COR-L47 (cell line): ENCODE measurements around the gene MN1.
"Not testable (repeated sequence)": the region's sequence is repeated elsewhere in the genome, so short reads cannot be mapped to it uniquely, and the experiment has no call there.

ENCODE experiments used
- DNase-seq: peaks from one replicate; lab custom pipeline; 2025; lab: John Stamatoyannopoulos, UW

The MN1 gene

DNA sequence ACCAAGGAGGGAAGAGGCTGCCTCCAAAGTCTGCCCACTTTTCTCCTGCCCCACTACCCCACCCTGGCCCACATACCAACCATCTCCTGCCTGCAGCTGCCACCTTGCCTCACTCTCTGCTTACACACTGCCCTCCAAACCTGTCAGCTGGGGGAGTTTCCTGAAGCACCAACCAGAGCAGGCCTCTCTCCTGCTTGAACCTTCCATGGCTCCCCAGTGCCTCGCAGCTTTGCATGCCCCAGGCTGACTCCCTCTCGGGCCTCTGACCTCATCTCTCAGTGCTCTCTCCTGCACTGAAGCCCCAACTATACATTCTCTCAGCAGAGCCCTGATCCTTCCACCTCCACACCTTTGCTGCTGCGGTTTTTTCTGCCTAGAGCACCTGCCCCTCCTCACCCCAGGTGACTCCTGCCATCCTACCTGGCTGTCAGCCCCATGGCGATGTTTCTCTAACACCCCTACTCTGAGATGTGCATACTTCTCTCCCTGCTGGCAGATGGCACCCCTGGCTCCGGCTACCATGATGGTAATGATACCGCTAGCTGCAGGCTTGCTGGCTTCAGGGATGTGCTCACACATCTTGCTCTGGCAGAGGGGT lies 43.5 kb downstream of the MN1 start:
- DNase-seq, result no peak

DNA sequence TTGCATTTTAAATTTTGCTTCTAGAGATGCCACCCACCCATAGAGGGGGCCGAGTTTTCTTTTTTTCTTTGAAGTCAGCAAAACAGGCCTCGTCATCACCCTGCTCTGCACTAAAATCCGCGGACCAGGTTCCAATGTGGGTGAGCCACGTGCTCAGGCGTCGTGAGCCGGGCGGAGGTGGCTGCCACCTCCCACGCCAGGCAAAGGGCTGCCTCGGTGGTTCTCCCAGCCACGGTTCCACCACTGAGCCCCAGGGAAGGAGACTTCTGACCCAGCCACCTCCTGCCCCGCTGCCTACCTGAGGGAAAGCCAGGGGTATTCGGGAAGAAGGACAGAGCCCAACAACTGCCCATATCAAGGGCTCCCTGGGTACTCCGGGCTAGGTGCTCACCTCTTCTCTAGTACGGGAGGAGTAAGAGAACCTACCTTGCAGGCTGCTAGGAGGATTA lies 45.3 kb downstream of the MN1 start:
- DNase-seq, result no peak

DNA sequence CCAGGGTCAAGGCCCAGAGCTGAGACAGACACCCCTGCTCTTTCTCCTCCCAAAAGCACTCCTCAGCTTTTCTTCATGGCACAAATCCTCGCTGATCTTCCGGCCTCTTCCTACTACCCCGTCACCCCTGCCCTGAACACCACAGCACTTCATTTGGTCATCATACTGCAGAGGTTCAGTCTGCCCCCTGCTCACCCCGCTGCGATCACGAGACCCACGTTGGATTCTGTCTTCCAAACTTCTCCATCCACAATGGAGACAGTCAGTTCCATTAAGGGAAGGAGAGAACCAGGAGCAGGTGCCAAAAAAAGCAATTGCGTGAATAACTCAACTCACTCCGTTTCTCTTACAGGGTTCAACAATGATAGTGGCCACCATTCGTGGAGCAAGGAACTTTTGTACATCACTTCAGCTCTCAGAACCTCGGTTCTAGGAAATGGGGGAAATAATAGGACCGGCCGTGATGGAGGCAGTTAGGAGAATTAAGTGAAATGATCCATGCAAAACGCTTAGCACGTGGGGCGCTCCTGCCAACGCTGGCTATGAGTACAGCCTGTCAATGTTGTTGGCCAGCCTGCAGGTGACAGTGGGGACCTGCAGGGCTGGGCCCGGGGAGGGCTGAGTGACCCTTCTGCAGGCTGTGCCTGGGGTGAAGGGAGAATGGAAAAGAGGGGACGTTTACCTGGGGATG lies 45.9 kb downstream of the MN1 start:
- no peak for DNase-seq

DNA sequence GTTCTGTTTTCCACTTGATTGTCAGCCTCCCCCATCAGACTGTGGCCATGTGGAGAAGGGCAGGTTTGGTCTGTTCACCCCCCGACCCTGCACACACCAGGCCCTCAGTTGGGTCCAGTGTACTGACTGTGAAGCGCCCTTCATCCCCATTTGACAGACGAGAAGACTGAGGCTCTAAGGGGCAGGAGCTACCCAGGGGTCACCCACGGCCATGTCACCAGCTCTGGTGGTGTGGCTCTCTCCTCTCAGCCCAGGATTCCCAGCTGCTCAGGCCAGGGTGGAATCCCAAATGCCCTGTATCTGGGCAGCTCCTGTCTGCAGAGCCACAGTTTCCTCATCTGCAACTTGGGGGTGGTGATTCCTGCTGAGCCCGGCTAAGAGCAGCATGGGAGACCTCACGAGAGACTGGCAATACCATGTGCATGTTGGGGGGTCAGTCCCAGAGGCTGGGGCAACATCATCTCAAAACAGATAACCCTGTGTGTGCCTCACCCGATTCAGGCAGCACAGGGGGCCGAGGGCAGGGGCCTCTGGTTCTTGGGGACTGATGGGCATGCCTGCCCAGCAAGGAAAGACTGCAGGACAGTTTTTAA lies 46.6 kb downstream of the MN1 start:
- DNase-seq, result no peak

DNA sequence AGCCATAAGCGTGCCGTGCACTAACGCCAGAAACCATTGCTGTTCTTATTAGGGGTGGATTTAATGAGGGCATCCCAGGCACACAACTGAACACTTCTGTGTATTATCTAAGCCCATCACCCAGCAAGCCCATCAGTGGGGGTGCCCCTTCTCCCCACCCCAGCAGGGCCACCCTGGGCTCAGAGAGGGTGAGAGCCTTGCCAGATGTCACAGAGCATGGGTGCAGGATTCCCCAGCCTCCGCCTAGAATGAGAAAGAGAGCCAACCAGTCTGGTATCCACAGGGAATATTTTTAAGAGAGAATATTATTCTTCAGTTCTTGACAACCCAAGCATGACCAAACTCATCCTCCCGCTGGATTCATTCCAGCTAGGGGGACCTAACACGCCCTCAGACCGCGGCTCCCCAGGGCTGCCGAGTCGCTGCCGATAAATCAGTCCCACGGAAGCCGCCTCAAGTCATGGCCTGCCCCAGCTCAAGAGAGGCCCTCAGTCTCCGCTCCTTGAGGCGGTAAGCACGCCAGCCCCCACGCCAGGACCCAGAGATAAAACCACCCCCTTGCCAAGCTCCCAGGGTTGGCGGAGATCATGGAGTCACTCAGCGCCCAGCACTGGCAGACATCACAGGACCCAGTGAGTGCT lies 47.2 kb downstream of the MN1 start:
- DNase-seq, result peak; percentile 54

DNA sequence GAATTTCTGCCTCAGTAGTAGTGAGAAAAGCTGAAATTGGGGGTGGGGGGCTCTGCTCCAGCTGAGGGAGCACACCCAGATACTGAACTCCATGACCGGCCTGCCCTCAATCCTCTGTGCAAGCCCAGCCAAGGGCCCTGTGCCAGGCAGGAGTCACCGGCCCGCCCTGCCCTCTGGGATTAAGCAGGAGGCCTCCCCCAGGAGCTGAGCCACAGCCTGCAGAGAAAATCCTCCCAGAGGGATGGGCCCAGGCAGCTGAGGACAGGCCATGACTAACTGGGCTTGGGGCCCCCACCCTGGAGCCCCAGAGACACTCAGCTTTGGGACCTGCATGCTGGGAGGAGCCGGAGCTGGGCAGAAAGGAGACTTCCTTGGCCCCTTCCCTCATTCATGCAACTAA lies 48.8 kb downstream of the MN1 start:
- no peak for DNase-seq

DNA sequence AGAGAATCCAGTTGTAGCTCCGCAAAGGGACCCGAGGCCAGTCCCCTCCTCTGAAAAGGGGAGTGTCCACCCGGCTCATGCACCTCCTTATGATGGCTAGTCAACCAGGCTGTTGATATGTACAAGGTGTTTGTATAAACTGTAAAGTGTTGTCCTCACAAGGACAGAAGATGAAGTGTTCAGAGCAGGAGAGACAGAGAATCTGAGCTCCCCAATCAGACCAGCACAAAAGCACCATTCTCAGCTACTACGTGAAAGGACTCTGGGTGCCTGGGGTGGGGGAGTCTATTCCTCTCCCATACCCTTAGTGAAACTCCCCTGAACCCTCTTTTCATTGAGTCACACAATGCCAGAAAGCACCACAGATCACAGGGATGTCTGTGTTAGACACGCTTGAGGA lies 49.4 kb downstream of the MN1 start:
- no peak for DNase-seq

DNA sequence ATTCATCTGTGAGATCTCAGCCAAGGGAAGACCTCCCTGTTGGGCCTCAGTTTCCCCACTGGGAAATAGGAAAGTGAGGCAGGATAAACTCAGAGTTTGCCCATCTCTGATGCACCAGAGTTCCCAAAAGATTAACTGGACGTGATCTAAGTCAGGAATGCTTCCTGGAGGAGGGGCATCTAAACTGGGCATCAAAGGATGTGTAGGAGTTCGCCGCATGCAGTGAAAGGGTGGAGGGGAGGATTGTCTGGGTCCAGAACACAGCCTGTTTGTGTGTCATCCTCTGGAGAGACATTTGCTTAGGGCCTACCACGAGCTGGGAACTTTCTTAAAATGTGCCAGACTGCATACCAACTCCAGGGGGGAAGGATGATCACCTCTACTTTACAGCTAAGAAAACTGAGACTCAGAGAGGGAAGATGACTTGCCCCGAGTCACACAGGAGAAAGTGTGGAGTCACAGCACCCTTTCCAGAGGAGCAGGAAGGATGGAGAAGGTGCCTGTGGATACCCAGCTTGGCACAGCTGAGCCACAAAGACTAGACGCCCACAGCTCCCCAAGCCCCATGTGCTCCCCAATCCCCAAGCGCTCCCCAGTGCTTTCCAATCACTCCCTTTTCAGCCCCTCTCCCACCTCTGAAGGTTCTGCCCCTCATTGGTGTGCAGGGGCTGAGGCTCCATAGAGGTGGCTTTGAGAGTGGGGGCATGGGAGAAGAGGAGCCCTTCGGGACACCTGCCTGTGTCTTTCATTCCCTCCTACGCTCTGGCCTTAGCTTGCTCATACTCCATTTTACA lies 50.1 kb downstream of the MN1 start:
- DNase-seq, result no peak

DNA sequence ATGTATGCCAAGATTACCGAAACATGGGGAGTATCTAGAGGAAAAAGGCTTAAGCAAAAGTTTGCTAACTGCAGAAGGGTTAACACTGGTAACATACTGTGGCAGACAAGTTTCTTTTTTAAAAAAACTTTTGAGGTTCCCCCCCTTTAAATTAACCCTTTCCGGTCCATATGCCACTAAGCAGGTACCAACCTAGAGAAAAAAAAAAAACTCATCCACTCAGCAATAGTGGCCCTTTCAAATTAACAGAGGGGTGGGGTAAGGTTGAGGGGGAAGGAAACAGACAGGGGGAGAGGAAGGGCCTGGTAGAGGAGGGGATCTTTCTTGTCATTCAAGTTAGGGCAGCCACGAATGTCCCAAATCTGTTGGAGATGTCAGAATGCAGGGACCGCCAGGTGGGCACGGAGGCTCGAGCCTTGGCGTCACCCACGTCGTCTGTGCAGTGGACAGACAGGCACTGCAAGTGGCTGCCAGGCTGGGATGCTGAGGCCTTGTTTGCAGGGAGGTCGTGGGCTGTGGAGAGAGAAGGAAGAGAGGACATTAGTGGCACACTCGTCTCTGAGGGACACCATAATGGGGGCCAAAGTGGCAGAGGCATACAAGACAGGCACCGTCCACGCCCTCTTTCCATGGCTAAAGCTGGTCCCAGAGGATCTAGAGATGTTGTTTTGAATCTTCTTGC lies 50.8 kb downstream of the MN1 start:
- DNase-seq, result no peak

DNA sequence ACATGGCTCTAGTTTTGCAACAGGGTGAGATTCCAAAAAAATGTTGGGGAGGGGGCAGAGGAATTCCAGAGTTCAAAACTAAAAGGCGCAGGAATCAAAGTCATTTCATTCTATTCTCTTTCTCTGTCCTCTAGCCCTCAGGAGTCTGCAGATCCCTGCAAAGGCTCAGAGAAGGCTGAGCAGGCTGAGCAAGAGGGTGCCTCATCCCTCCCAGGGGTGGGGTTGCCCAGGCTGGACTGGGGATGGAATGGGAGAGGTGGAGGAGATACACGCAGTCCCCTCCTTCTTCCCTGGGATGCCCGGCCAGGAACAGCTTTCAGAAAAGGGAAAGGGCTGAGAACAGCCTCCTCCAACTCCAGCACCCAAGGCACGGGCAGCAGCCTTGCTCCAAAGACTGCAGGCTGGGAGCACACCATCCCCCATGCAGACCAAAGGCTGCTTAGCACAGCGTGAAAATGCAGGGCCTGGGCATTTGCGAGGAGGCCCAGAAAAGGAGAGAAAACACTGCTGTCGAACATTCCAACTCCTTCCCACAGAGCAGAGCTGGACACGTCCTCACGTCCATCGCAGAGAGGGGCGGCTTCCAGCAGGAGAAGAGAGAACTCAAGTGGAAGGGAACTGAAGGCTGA lies 51.8 kb downstream of the MN1 start:
- DNase-seq, result no peak

DNA sequence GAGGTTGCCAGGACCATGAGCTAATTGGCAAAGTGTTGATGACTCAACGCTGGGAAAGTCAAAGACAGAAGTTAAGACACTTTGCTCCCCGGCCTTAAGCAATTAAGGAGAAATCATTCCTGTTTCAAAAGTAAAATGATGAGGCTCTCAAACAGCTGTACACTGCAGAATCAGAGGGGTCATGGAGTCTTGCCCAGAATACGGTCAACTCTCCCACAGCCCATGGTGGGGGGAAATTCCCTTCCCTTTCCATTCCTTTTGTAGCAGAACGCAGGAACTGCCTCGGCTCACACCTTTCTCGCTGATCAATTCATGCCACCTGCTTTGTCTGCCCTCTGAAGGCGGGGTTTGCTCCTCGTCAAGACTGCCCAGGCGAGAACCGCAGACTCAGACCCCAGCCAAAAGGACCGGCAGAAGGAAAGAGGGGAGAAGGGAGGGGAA lies 52.8 kb downstream of the MN1 start:
- DNase-seq, result no peak

DNA sequence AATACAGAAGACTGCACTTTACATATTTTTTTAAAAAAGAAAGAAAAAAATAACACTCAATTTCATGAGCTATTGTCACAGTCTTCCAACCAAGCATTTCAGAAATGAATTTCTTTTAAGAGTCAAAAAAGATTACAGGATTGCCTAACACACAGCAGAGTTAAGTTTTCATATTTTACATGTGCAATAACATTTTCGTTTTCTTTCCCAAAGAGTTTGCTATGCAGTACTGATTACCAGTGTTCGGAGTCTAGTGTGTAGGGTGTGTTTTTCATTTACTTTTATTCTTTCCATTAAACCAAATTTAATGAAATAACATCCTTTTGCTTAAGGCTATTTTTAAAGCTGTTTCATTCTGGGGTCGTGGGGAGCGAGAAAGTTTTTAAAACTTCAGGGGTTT lies 53.2 kb downstream of the MN1 start:
- DNase-seq, result no peak

DNA sequence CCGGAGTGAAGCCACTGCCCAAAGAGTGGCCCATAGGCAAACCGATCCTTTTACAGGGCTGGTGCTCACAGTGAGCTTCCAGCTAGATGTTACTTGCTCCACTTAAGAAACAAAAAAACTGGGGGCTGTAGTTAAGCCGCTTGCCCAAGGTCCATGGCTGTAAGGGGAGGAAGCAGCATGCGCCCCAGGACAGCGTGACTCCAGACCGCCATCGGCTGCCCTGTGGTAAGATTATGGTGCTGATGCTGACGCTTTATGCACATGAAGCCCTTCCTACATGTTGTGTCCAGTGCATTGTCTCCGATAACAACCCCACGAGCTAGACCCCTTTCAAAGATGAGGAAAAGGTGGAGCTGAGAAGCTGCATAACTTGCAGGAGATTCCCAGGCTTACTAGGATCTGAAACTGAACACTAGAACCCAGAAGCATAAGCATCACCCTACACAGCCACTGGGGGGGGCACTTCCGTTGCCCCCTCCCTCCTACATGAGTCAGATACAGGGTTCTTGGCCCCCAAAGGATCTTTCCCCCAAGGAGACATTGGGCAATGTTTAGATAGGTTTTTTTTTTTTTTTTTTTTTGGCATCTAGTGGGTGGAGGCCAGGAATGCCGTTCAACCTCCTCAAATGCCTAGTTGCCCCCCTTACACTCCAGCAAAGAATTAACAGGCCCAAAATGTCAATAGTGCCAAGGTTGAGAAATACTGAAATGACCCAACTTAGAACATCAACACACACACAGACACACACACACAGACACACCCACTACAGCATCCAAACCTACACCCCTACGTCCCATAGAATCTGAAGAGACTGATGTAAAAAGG lies 53.9 kb downstream of the MN1 start:
- no peak for DNase-seq

DNA sequence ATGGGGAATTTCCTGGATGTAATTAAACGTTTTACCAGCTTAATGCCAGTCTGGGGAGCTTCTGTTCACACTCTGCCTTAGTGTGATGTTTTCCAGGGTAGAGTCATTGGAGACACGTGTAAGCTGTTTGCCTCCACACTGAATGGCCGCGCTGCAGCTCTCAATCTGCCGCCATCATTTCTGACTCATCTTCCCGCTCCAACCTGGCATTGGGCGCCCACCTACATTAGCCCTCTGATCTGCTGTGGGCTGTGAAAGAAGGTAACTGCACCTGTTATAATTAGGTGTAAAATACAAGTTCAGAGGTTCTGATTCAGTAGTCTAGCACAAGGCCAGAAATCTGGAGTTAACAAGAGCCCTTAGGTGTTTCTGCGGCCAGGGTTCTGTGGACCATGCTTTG lies 54.6 kb downstream of the MN1 start:
- DNase-seq, result no peak

DNA sequence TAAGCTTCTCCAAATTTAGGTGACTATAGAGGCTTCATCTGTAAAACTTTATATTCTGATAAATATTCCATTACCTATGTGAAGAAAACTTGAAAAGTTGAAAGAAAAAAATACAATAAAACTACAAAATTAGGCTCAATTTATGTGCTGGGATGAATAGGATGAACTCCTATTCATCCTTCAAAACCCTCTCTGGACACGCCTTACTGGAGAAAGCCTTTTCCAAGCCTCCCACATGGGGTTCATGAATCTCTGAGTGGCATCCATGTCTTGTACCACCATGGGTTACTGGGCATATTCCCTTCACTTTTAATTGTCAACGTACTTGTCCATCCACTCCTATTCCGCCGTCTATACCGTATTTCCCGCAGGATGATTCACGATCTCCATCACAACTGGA lies 55.7 kb downstream of the MN1 start:
- no peak for DNase-seq

DNA sequence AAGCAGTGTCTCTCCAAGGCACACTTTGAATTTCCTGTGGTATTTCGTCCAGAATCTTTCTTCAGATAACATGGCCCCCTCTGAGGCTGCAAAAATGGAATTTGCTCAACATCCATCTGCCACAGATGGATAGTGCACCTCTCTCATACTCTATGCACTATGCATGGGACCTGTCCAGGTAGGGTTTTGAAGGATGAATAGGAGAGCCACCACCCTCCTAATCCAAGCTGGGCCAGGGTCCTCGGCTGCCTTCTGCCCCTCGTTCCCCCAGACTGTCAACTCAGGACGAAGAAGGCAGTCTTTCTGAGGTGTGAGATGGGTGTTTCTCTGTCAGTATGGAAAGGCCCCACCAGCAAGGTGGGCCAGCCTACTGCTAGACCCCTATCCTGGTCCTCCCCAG lies 56.4 kb downstream of the MN1 start:
- no peak for DNase-seq

DNA sequence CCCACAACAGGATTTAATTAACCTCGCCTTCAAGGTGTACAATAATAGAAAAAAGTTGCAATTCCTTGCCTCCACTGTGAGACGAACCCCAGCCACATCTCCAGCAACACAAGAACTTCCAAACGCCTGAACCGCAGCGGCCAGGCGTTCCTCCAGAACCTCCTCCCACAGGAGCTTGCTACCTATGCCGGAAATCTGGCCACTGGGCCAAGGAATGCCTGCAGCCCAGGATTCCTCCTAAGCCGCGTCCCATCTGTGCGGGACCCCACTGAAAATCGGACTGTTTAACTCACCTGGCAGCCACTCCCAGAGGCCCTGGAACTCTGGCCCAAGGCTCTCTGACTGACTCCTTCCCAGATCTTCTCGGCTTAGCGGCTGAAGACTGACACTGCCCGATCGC lies 57.5 kb downstream of the MN1 start:
- DNase-seq, result not testable (repeated sequence)

DNA sequence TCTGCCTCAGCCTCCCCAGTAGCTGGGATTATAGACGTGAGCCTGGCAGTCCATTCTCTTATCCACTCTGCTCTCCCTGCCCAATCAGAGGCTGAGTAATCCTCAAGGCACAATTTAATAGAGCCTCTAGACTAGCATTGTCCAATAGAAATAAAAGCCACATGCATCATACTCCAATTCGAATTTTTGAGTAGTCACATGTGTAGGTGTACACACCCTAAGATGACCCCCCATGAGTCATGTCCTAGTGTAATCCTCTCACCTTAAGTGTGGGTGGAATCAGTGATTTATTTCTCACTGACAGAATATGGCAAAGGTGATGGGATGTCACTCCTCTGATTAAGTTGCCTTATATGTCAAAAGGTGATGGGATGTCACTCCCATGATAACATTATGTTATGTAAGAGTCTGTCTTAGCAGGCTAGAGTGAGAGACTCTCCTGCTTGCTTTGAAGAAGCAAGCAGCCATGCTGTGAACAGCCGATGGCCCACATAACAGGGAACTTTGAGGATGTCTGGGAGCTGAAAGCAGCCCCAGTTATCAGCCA lies 61.3 kb downstream of the MN1 start:
- DNase-seq, result no peak

DNA sequence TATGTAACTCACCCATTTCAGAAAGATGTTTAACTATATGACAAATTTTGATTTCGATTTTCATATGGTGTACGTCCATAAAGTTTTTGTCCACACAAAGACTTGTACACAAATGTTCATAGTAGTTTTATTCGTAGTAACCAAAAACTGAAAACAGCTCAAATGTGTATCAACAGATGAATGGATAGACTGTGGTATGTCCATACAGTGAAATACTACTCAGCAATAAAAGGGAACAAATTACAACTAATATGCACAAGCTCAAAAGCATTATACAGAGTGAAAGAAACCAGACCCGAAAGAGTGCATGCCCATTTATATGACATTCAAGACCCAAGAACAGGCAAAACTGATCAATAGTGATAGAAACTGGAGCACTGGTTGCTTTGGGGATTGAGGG lies 64.0 kb downstream of the MN1 start:
- no peak for DNase-seq

DNA sequence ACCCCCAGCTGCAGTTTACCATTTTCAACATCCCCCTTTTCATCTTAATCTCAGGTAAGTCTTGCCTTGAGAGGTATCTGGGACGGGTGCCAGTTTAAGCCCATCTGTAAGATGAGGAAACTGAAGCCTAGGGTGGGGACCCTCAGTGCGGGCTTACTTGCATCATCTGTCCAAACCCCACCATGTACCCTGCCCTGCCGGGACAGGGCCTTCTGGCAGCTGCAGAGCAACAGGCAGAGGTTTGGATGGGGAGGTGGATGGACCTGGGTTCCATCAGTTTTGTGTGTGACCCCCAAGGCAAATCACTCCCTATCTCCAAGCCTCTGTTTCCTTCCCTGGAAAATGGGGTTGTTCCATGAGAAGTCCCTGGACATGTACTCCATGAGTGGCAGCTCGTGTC lies 67.5 kb downstream of the MN1 start:
- DNase-seq, result no peak
